K562 (cell line): ENCODE data around the gene NELFE. TPM values are rescaled to one million over a fixed set of nuclear protein-coding genes. Genes with fewer than 3 reads are reported as not detected.

Source experiments
- BRF2 ChIP-seq: IDR thresholded peaks from 3 replicates; pipeline ENCODE4 v1.6.1; 2011; ENCODE audit warnings: borderline replicate concordance, mild to moderate bottlenecking; ENCODE audit not compliant: insufficient read length, insufficient read depth
- CCAR2 ChIP-seq: fragments of 200-400 bp; formaldehyde crosslinking; IDR thresholded peaks from 2 replicates; pipeline ENCODE4 v1.6.1; 2017; ENCODE audit warnings: mild to moderate bottlenecking, low read depth, low read length
- CUX1 ChIP-seq: fragments of 200-800 bp; sonication (Bioruptor generic); IDR thresholded peaks from 2 replicates; pipeline ENCODE4 v1.6.1; 2016; ENCODE audit warnings: missing genetic modification characterization, missing compliant biosample characterization
- DMBX1 ChIP-seq: fragments of 250-450 bp; sonication (Bioruptor Pico); IDR thresholded peaks from 2 replicates; pipeline ENCODE4 v1.8.0; 2022; ENCODE audit warnings: inconsistent platforms, mild to moderate bottlenecking, moderate library complexity, borderline replicate concordance
- ELF2 ChIP-seq: fragments of 250-450 bp; sonication (Bioruptor Pico); IDR thresholded peaks from 2 replicates; pipeline ENCODE4 v1.5.0; 2021; ENCODE audit warnings: mild to moderate bottlenecking
- HBP1 ChIP-seq: fragments of 450-650 bp; formaldehyde crosslinking; IDR thresholded peaks from 2 replicates; pipeline ENCODE4 v1.4.0; 2022; ENCODE audit warnings: missing genetic modification characterization
- MAFK ChIP-seq: IDR thresholded peaks from 2 replicates; pipeline ENCODE4 v1.6.1; 2011; ENCODE audit warnings: low read length, improper control_type of control experiment
- NFE2L1 ChIP-seq: fragments of 450-650 bp; IDR thresholded peaks from 2 replicates; pipeline ENCODE4 v1.6.1; 2016; ENCODE audit warnings: missing genetic modification characterization, low read depth, mild to moderate bottlenecking, missing compliant biosample characterization, moderate library complexity, borderline replicate concordance
- NUFIP1 ChIP-seq: fragments of 450-650 bp; IDR thresholded peaks from 2 replicates; pipeline ENCODE4 v1.6.1; 2018; ENCODE audit not compliant: partially characterized antibody
- PCBP1 ChIP-seq: fragments of 200-400 bp; formaldehyde crosslinking; IDR thresholded peaks from 2 replicates; pipeline ENCODE4 v1.6.1; 2018; ENCODE audit warnings: mild to moderate bottlenecking, low read depth, low read length; ENCODE audit not compliant: poor library complexity, severe bottlenecking
- RBM17 ChIP-seq: fragments of 200-400 bp; formaldehyde crosslinking; IDR thresholded peaks from 2 replicates; pipeline ENCODE4 v1.6.1; 2017; ENCODE audit warnings: low read depth, mild to moderate bottlenecking, low read length, borderline replicate concordance
- SIX5 ChIP-seq, 2 experiments: IDR thresholded peaks; 2 replicates each; pipeline ENCODE4 v1.6.1; 2011; ENCODE audit warnings: low read length in 2 of 2, borderline replicate concordance in 1 of 2, low read depth in 1 of 2, mild to moderate bottlenecking in 1 of 2, moderate library complexity in 1 of 2; ENCODE audit not compliant: insufficient read depth in 1 of 2
- THAP7 ChIP-seq: fragments of 250-450 bp; sonication (Bioruptor Pico); IDR thresholded peaks from 2 replicates; pipeline ENCODE4 v1.5.0; 2021
- ZBTB8A ChIP-seq: fragments of 450-650 bp; IDR thresholded peaks from 2 replicates; pipeline ENCODE4 v1.6.1; 2018; ENCODE audit warnings: mild to moderate bottlenecking, moderate library complexity; ENCODE audit not compliant: partially characterized antibody
- ZNF431 ChIP-seq: sonication (generic); formaldehyde crosslinking; IDR thresholded peaks from 2 replicates; pipeline ENCODE4 v1.8.0; 2022; ENCODE audit warnings: mild to moderate bottlenecking, missing genetic modification reagents
- ZNF584 ChIP-seq: fragments of 200-800 bp; sonication (Bioruptor generic); IDR thresholded peaks from 2 replicates; pipeline ENCODE4 v1.6.1; 2016; ENCODE audit warnings: low read depth, mild to moderate bottlenecking, missing genetic modification characterization, missing compliant biosample characterization
- polyA plus RNA-seq, 8 experiments: library from polyadenylated mRNA; depleted of rRNA in 4 of 8; stranded (reverse) in 5 of 8; unstranded in 3 of 8; fragments of >200 nt; fragmentation: Nextera tagmentation in 2 of 8; fragmentation: Illumina TruSeq in 1 of 8; extraction: Ambion mirVana in 2 of 8; extraction: Trizol in 1 of 8; gene quantifications; 2 replicates each; pipeline versions ENCODE4 v1.2.1 to v1.2.3, GENCODE V29; 2011 to 2014; ENCODE audit warnings: inconsistent platforms in 1 of 8, missing spikeins in 1 of 8
- total RNA-seq, 7 experiments: library from RNA; depleted of rRNA in 6 of 7; stranded (reverse); fragments of >200 nt in 6 of 7; fragmentation: Illumina TruSeq in 2 of 7; extraction: Trizol in 2 of 7; gene quantifications; 2 replicates each; pipeline versions ENCODE4 v1.2.1 to v1.2.3, GENCODE V29; 2011 to 2021; ENCODE audit warnings: low replicate concordance in 1 of 7

NELFE gene
- total and polyA plus RNA-seq, 9 of the 15 experiments (the other 6 are each of a cell fraction or from before 2014, with no cell fraction given), result 15.2 to 157 (median 91.5) TPM

GRCh38 chr6:31972709-31973350 lies 14.1 kb upstream of the NELFE start (continued):
- TF ChIP-seq SIX5 (IDR thresholded peaks at IDR 0.05; ENCODE audit: borderline replicate concordance in 1 of 2, insufficient read depth in 1 of 2, low read depth in 1 of 2, low read length in 2 of 2) (no peak), DMBX1 (CRISPR knock-in tag) (peak; percentile 77; the same call in 1 of the 2 replicates), RBM17 (no peak), NFE2L1 (tag) (no peak), ZNF584 (CRISPR knock-in tag) (no peak; the same call in 1 of the 2 replicates), ELF2 (CRISPR knock-in tag) (no peak), THAP7 (CRISPR knock-in tag) (no peak), CUX1 (CRISPR knock-in tag) (no peak), ZBTB8A (no peak), HBP1 (CRISPR knock-in tag) (peak; percentile 84), MAFK (no peak), BRF2 (no peak), PCBP1 (no peak), CCAR2 (no peak), ZNF431 (CRISPR knock-in tag) (no peak), NUFIP1 (no peak)
